GM12878 (cell line): ENCODE results near the gene EIF2S1. TPM values are rescaled to one million over a fixed set of nuclear protein-coding genes. Genes with fewer than 3 reads are reported as not detected.

Experiments used
- ATAC-seq: fragments of 200-7000 bp; cut with Tn5 transposase; 3 replicates; pipeline ENCODE4 v1.9.1; 2020; ENCODE audit warnings: mild to moderate bottlenecking, moderate library complexity
- BruUV-seq: library from RNA; stranded (reverse); fragments of 400-500 nt; replicated peaks from 2 replicates; lab custom pipeline; 2021; lab: Mats Ljungman, UMichigan
- CTCF ChIA-PET: fragments of 300-600 bp; sonication (Branson Sonifier 250); formaldehyde crosslinking; extraction: SDS; loops from one replicate; lab custom pipeline; 2021; ENCODE audit warnings: inconsistent platforms; lab: Yijun Ruan, JAX
- POLR2A ChIA-PET: fragments of 350-600 bp; formaldehyde crosslinking; extraction: SDS; loops from one replicate; lab custom pipeline; 2021; ENCODE audit warnings: inconsistent platforms; lab: Charles Lee
- RAD21 ChIA-PET: fragments of 300-600 bp; sonication (Branson Sonifier 250); formaldehyde crosslinking; loops from one replicate; lab custom pipeline; 2023; ENCODE audit warnings: antibody characterized with exemption; ENCODE audit not compliant: unreplicated experiment; lab: Charles Lee
- SMC1A ChIA-PET: fragments of 300-600 bp; sonication (Branson Sonifier 250); formaldehyde crosslinking; loops from one replicate; lab custom pipeline; 2023; ENCODE audit not compliant: unreplicated experiment, uncharacterized antibody; lab: Charles Lee
- DNase-seq: peaks from one replicate; pipeline ENCODE4 v3.0.0-alpha.2; 2011; ENCODE audit warnings: low read depth, low spot score
- FAIRE-seq: peaks from 3 replicates; lab custom pipeline; 2011; peaks lifted over from hg19 to GRCh38; lab: Jason Lieb, UNC
- H2AFZ ChIP-seq: 2 replicates; pipeline ENCODE4 v1.6.0; 2011; ENCODE audit warnings: low read depth, low read length, control low read depth; ENCODE audit not compliant: control insufficient read depth
- H3K27ac ChIP-seq: 2 replicates; pipeline ENCODE4 v1.5.1; 2011; ENCODE audit warnings: control low read depth; ENCODE audit not compliant: control insufficient read depth, insufficient read depth
- H3K27me3 ChIP-seq, 2 experiments: replicated peaks in 1 of 2; 2 replicates each; pipeline versions ENCODE4 v1.6.0 to v1.6.1; 2011; ENCODE audit warnings: low read length in 1 of 2; ENCODE audit not compliant: control insufficient read depth in 2 of 2, insufficient read depth in 2 of 2
- H3K36me3 ChIP-seq, 2 experiments: 2 replicates each; pipeline ENCODE4 v1.5.1; 2011; ENCODE audit warnings: low read length in 1 of 2; ENCODE audit not compliant: control insufficient read depth in 2 of 2, insufficient read depth in 2 of 2
- H3K4me1 ChIP-seq: 2 replicates; pipeline ENCODE4 v1.6.1; 2011; ENCODE audit warnings: mild to moderate bottlenecking, low read length, moderate library complexity, mixed read lengths; ENCODE audit not compliant: control insufficient read depth, insufficient read depth
- H3K4me2 ChIP-seq: 2 replicates; pipeline ENCODE4 v1.6.0; 2011; ENCODE audit warnings: control low read depth; ENCODE audit not compliant: control insufficient read depth, insufficient read depth
- H3K4me3 ChIP-seq: fragments of 200-600 bp; sonication (generic); 2 replicates; pipeline ENCODE4 v1.5.1; 2016
- H3K79me2 ChIP-seq: 2 replicates; pipeline ENCODE4 v1.6.0; 2011; ENCODE audit warnings: low read length; ENCODE audit not compliant: control insufficient read depth, insufficient read depth
- H3K9ac ChIP-seq: 2 replicates; pipeline ENCODE4 v1.8.0; 2011; ENCODE audit warnings: low read length, control low read depth, mixed read lengths; ENCODE audit not compliant: control insufficient read depth, insufficient read depth
- H3K9me3 ChIP-seq: replicated peaks from 3 replicates; pipeline ENCODE4 v1.5.1; 2011; ENCODE audit warnings: mild to moderate bottlenecking, low read length; ENCODE audit not compliant: control insufficient read depth, insufficient read depth
- H4K20me1 ChIP-seq: 2 replicates; pipeline ENCODE4 v1.6.0; 2011; ENCODE audit not compliant: control insufficient read depth, insufficient read depth
- CREM ChIP-seq: IDR thresholded peaks from 2 replicates; pipeline ENCODE4 v1.6.1; 2014; ENCODE audit warnings: antibody characterized with exemption, low read depth
- IKZF2 ChIP-seq, 2 experiments: fragments of 450-650 bp; IDR thresholded peaks; 2 replicates each; pipeline ENCODE4 v1.6.1; 2017; ENCODE audit warnings: mild to moderate bottlenecking in 2 of 2, moderate library complexity in 2 of 2
- SRF ChIP-seq, 2 experiments: IDR thresholded peaks; 2 replicates each; pipeline ENCODE4 v1.6.1; 2011; ENCODE audit warnings: low read depth in 2 of 2, low read length in 2 of 2, mild to moderate bottlenecking in 1 of 2, moderate library complexity in 1 of 2
- ZNF207 ChIP-seq: fragments of 450-650 bp; IDR thresholded peaks from 2 replicates; pipeline ENCODE4 v1.6.1; 2014; ENCODE audit warnings: antibody characterized with exemption, mild to moderate bottlenecking, borderline replicate concordance
- ZNF274 ChIP-seq: IDR thresholded peaks from one replicate; pipeline ENCODE4 v1.8.0; 2011; ENCODE audit not compliant: insufficient read length, insufficient read depth
- ZZZ3 ChIP-seq: IDR thresholded peaks from 2 replicates; pipeline ENCODE4 v1.6.1; 2011; ENCODE audit warnings: low read depth; ENCODE audit not compliant: control insufficient read depth, insufficient read length
- WGBS: methylation state at CpG from one replicate; pipeline ENCODE4 v1.1.6; 2016; ENCODE audit warnings: low lambda C conversion rate; ENCODE audit not compliant: insufficient replicate concordance, insufficient coverage; ENCODE audit errors: missing lambda C conversion rate; 5-methylcytosine and 5-hydroxymethylcytosine counted together
- in situ Hi-C: fragments of 300-500 bp; cut with MboI; formaldehyde crosslinking; loops from 9 replicates; pipeline ENCODE4 v1.14.3; 2018; ENCODE audit warnings: mixed read lengths
- intact Hi-C: fragments of 100-400 bp; cut with micrococcal nuclease; formaldehyde crosslinking; loops from one replicate; pipeline ENCODE4 v1.14.2; 2022; ENCODE audit not compliant: unreplicated experiment
- polyA plus RNA-seq, 11 experiments: library from polyadenylated mRNA; depleted of rRNA in 4 of 11; unstranded in 6 of 11; stranded (reverse) in 5 of 11; fragments of >200 nt; fragmentation: Nextera tagmentation in 4 of 11; fragmentation: Illumina TruSeq in 1 of 11; extraction: Ambion mirVana in 4 of 11; extraction: Trizol in 1 of 11; gene quantifications; 1 replicate in 1 of 11; 2 replicates in 10 of 11; pipeline versions ENCODE4 v1.2.1 to v1.2.3, GENCODE V29; 2011 to 2016; ENCODE audit warnings: inconsistent platforms in 2 of 11, missing spikeins in 2 of 11, low read depth in 1 of 11
- total RNA-seq, 4 experiments: library from RNA; depleted of rRNA in 3 of 4; stranded (reverse); fragments of >200 nt in 3 of 4; fragmentation: Illumina TruSeq in 1 of 4; extraction: Trizol in 1 of 4; gene quantifications; 2 replicates each; pipeline versions ENCODE4 v1.2.1 to v1.2.3, GENCODE V29; 2013 to 2021
- TF ChIP-seq, protein P1 (sequence below): fragments of 450-650 bp; formaldehyde crosslinking; IDR thresholded peaks from 2 replicates; pipeline ENCODE4 v1.5.0; 2022; ENCODE audit warnings: mild to moderate bottlenecking, missing genetic modification characterization

Gene EIF2S1
- total and polyA plus RNA-seq, 10 of the 15 experiments (the other 5 are each of a cell fraction or from before 2014, with no cell fraction given) = 155 to 563 (median 262) TPM

DNA sequence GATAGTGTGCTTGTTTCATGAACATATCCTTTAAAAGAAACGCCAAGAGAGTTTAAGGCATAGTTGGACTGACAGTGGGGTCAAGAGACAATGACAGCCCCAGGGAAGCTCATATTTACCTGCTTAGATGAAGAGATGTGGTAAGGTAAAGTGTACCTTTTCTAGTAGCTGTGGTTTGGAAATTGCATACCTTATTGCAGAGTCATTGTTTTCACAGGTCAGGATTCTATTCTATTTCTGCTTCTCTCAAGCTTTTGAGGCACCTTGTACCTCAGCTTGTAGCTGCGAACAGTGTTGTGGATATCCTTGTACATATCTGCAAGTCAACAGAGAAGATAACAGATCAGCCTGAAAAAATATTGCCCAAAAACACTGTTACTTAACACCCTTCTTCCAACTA lies 48.3 kb upstream of the EIF2S1 start:
- no peak for TF ChIP-seq IKZF2 (IDR thresholded peaks at IDR 0.05)
- no peak for TF ChIP-seq CREM
- TF ChIP-seq, protein P1, sequence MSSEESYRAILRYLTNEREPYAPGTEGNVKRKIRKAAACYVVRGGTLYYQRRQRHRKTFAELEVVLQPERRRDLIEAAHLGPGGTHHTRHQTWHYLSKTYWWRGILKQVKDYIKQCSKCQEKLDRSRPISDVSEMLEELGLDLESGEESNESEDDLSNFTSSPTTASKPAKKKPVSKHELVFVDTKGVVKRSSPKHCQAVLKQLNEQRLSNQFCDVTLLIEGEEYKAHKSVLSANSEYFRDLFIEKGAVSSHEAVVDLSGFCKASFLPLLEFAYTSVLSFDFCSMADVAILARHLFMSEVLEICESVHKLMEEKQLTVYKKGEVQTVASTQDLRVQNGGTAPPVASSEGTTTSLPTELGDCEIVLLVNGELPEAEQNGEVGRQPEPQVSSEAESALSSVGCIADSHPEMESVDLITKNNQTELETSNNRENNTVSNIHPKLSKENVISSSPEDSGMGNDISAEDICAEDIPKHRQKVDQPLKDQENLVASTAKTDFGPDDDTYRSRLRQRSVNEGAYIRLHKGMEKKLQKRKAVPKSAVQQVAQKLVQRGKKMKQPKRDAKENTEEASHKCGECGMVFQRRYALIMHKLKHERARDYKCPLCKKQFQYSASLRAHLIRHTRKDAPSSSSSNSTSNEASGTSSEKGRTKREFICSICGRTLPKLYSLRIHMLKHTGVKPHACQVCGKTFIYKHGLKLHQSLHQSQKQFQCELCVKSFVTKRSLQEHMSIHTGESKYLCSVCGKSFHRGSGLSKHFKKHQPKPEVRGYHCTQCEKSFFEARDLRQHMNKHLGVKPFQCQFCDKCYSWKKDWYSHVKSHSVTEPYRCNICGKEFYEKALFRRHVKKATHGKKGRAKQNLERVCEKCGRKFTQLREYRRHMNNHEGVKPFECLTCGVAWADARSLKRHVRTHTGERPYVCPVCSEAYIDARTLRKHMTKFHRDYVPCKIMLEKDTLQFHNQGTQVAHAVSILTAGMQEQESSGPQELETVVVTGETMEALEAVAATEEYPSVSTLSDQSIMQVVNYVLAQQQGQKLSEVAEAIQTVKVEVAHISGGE = no peak
- no peak for TF ChIP-seq SRF (IDR thresholded peaks at IDR 0.05; ENCODE audit: low read depth in 2 of 2, low read length in 2 of 2)
- TF ChIP-seq ZNF274 = no peak
- no peak for TF ChIP-seq ZZZ3
- TF ChIP-seq ZNF207 = no peak
- Histone ChIP-seq H3K27me3 (no peaks in the 10 kb centered on the region), H3K9ac (no peak overlapping the region), H3K27ac (no peak overlapping the region), H3K4me3 (no peak overlapping the region), H3K4me1 (no peaks in the 10 kb centered on the region), H3K4me2 (no peak overlapping the region), H2AFZ (no peak overlapping the region), H4K20me1 (no peaks in the 10 kb centered on the region), H3K79me2 (no peaks in the 10 kb centered on the region), H3K36me3 (peaks cover 0 to 6% of the 10 kb centered on the region in 2 experiments; a peak in 1 of 4 replicates), H3K9me3 (no peaks in the 10 kb centered on the region)
- ChIA-PET CTCF (interaction anchor here (0.7 to 1.4 kb wide), 3 partner anchors 25 to 282 kb away, joined by 3 read pairs; no protein-coding TSS in a partner anchor), RAD21 (no interaction called here), POLR2A (no interaction called here), SMC1A (no interaction called here)
- BruUV-seq = no TSS peak
- DNase-seq = no peak
- 100% methylated on average over 2 of the region's 2 CpGs for WGBS
- FAIRE-seq = no peak
- intact Hi-C loops = no loop called here
- in situ Hi-C loops = no loop called here
- ATAC-seq = no peak
